Neural progenitor cell (in vitro differentiated cells): Measurements from ENCODE around the gene GLIS1.

Experiments
- EZH2 ChIP-seq: fragments of 200-600 bp; sonication (generic); IDR thresholded peaks from 2 replicates; pipeline ENCODE4 v1.6.1; 2017; ENCODE audit warnings: antibody characterized with exemption, mild to moderate bottlenecking, moderate library complexity
- EZH2phosphoT487 ChIP-seq: fragments of 200-600 bp; sonication (generic); IDR thresholded peaks from 2 replicates; pipeline ENCODE4 v1.6.1; 2017; ENCODE audit warnings: antibody characterized with exemption
- TF ChIP-seq, protein P1 (sequence below): fragments of 200-600 bp; sonication (generic); IDR thresholded peaks from 2 replicates; pipeline ENCODE4 v1.5.1; 2017; ENCODE audit warnings: antibody characterized with exemption, mild to moderate bottlenecking

DNA sequence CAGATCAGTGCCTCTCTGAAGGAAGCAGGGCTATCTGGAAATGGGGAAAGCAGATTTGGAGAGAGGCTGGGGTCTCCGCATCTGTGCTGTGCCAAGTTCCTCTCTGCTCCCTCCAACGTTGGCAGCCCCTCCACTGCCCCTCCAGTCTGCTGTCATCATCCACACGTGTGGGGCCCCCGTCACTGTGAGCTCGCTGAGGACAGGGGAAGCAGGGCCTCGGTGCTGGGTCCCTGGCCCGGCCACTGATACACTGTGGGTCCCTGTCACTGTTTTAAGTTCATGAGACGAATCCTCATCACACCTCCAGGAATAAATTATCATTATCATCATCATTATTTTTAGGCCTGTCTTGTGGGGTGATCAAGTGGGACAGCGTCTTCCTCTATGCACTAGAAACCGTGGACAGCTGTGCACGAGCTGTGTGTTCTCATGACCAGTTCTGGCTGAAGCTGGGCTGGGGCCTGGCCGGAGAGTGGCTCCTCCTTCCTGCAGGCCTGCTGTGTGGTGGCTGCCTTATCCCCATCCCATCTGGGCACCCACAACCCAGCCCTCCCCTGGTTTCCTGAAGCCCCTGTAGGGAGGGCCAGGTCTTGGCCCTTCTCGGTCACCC is 227.5 kb downstream of the GLIS1 start:
- TF ChIP-seq, protein P1, sequence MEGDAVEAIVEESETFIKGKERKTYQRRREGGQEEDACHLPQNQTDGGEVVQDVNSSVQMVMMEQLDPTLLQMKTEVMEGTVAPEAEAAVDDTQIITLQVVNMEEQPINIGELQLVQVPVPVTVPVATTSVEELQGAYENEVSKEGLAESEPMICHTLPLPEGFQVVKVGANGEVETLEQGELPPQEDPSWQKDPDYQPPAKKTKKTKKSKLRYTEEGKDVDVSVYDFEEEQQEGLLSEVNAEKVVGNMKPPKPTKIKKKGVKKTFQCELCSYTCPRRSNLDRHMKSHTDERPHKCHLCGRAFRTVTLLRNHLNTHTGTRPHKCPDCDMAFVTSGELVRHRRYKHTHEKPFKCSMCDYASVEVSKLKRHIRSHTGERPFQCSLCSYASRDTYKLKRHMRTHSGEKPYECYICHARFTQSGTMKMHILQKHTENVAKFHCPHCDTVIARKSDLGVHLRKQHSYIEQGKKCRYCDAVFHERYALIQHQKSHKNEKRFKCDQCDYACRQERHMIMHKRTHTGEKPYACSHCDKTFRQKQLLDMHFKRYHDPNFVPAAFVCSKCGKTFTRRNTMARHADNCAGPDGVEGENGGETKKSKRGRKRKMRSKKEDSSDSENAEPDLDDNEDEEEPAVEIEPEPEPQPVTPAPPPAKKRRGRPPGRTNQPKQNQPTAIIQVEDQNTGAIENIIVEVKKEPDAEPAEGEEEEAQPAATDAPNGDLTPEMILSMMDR = no peak
- TF ChIP-seq EZH2 = no peak
- TF ChIP-seq EZH2phosphoT487 = no peak
